Thyroid gland (tissue), 4 donors: ENCODE data around the gene KRTAP12-2. TPM values are rescaled to one million over a fixed set of nuclear protein-coding genes. Genes with fewer than 3 reads are reported as not detected.

Experiments used
- DNase-seq, 2 donors: peaks; one replicate each; pipeline ENCODE4 v3.0.0-alpha.2; 2019
- H3K27ac ChIP-seq, 3 donors: fragments of 200-600 bp; sonication (generic); 1 replicate in 2 of 3; 2 replicates in 1 of 3; pipeline ENCODE4 v1.5.1; 2016 to 2019; ENCODE audit warnings: mild to moderate bottlenecking in 1 of 3, moderate library complexity in 1 of 3
- H3K27me3 ChIP-seq: fragments of 200-600 bp; sonication (generic); one replicate; pipeline ENCODE4 v1.5.1; 2019
- H3K36me3 ChIP-seq, 2 donors: fragments of 200-600 bp; sonication (generic); one replicate each; pipeline ENCODE4 v1.5.1; 2016 to 2019
- H3K4me1 ChIP-seq, 2 donors: fragments of 200-600 bp; sonication (generic); one replicate each; pipeline ENCODE4 v1.5.1; 2017 to 2019
- H3K4me3 ChIP-seq, 3 donors: fragments of 200-600 bp; sonication (generic); replicated peaks in 1 of 3; 1 replicate in 2 of 3; 2 replicates in 1 of 3; pipeline ENCODE4 v1.5.1; 2016; ENCODE audit warnings: mild to moderate bottlenecking in 1 of 3
- H3K9me3 ChIP-seq: fragments of 200-600 bp; sonication (generic); one replicate; pipeline ENCODE4 v1.5.1; 2017
- CTCF ChIP-seq, 6 experiments: fragments of 200-600 bp in 3 of 6; fragments of 450-650 bp in 3 of 6; sonication (generic) in 3 of 6; IDR thresholded peaks; one replicate each; pipeline ENCODE4 v1.5.1; 2016 to 2019; ENCODE audit warnings: antibody characterized with exemption in 6 of 6, mild to moderate bottlenecking in 2 of 6, inconsistent platforms in 1 of 6, moderate library complexity in 1 of 6
- POLR2A ChIP-seq, 2 donors: fragments of 450-650 bp; IDR thresholded peaks; one replicate each; pipeline ENCODE4 v1.6.1; 2017; ENCODE audit warnings: antibody characterized with exemption in 2 of 2, mild to moderate bottlenecking in 2 of 2, moderate library complexity in 1 of 2
- WGBS, 2 donors: methylation state at CpG; one replicate each; pipeline ENCODE4 v1.1.5; 2017; 5-methylcytosine and 5-hydroxymethylcytosine counted together
- intact Hi-C: fragments of 100-400 bp; cut with DNase I; formaldehyde crosslinking; loops from one replicate; pipeline ENCODE4 v1.15.1; 2023
- small RNA-seq: library from RNA; depleted of rRNA; stranded (forward); fragments of <200 nt; gene quantifications from one replicate; pipeline ENCODE3, GENCODE V24; 2016
- total RNA-seq, 4 donors: library from RNA; depleted of rRNA; stranded (reverse); fragments of >200 nt; gene quantifications; one replicate each; pipeline ENCODE4 v1.2.3, GENCODE V29; 2016

KRTAP12-2 gene
- total RNA-seq, 4 donors from 2014 or later, result 0.89 TPM; not detected in 3

- whole genome bisulfite sequencing, 2 donors, result 72 to 76% methylated on average over 3 of the region's 3 CpGs
- intact Hi-C loops, result no loop called here
These were observed 47.8 kb downstream of the KRTAP12-2 start for GRCh38 chr21:44618909-44619308.

GRCh38 chr21:44618504-44618903 is 48.2 kb downstream of the KRTAP12-2 start:
- no peaks in the 10 kb centered on the region for H3K9me3 ChIP-seq
- DNase-seq, result no peak
- WGBS, 2 donors, result 41 to 46% methylated on average over 4 of the region's 4 CpGs
- H3K27me3 ChIP-seq, result no peaks in the 10 kb centered on the region
- no peak overlapping the region for H3K4me3 ChIP-seq
- TF ChIP-seq CTCF (IDR thresholded peaks at IDR 0.05), result peak in 1 of 6 experiments; percentile 19
- TF ChIP-seq POLR2A (IDR thresholded peaks at IDR 0.05), result no peak
- no peak overlapping the region for H3K27ac ChIP-seq
- no peaks in the 10 kb centered on the region for H3K36me3 ChIP-seq
- intact Hi-C loops, result no loop called here
- no peaks in the 10 kb centered on the region for H3K4me1 ChIP-seq

More at GRCh38 chr21:44618909-44619308, 47.8 kb downstream of the KRTAP12-2 start:
- no peaks in the 10 kb centered on the region for H3K27me3 ChIP-seq
- no peaks in the 10 kb centered on the region for H3K36me3 ChIP-seq
- H3K9me3 ChIP-seq, result no peaks in the 10 kb centered on the region
- DNase-seq, result no peak
- TF ChIP-seq CTCF (IDR thresholded peaks at IDR 0.05), result no peak
- no peak overlapping the region for H3K4me3 ChIP-seq
- no peaks in the 10 kb centered on the region for H3K4me1 ChIP-seq
- no peak overlapping the region for H3K27ac ChIP-seq

- H3K36me3 ChIP-seq, result no peaks in the 10 kb centered on the region
- TF ChIP-seq CTCF (IDR thresholded peaks at IDR 0.05) (no peak), POLR2A (IDR thresholded peaks at IDR 0.05) (no peak)
- no peak overlapping the region for H3K27ac ChIP-seq
- H3K27me3 ChIP-seq, result no peaks in the 10 kb centered on the region
- no peaks in the 10 kb centered on the region for H3K9me3 ChIP-seq
- no peak for DNase-seq
- 71 to 79% methylated on average over 6 to 7 of the region's 8 CpGs for WGBS, 2 donors
- H3K4me1 ChIP-seq, result no peaks in the 10 kb centered on the region
- no peak overlapping the region for H3K4me3 ChIP-seq
- intact Hi-C loops, result no loop called here
These were observed 49.6 kb downstream of the KRTAP12-2 start for GRCh38 chr21:44617071-44617501.

- Histone ChIP-seq H3K27me3 (no peaks in the 10 kb centered on the region), H3K9me3 (no peaks in the 10 kb centered on the region), H3K36me3 (no peaks in the 10 kb centered on the region), H3K27ac (no peak overlapping the region), H3K4me1 (no peaks in the 10 kb centered on the region), H3K4me3 (no peak overlapping the region)
- no peak for DNase-seq
- no peak for TF ChIP-seq POLR2A (IDR thresholded peaks at IDR 0.05)
- no peak for TF ChIP-seq CTCF (IDR thresholded peaks at IDR 0.05)
- WGBS, 2 donors, result 85 to 88% methylated on average over 16 of the region's 16 CpGs
- intact Hi-C loops, result no loop called here
These were observed 50.2 kb downstream of the KRTAP12-2 start for GRCh38 chr21:44616591-44616926.

Small RNA genes within 50 kb of the gene (small RNA-seq; reads per million reads assigned to genes)
- not detected for gene KRTAP12-6P

Other genes with a start within 250 kb of the KRTAP12-2 start
- under 1 TPM; 0.78 to 0.92 (median 0.85) TPM for gene LRRC3, start 211.4 kb downstream of the KRTAP12-2 start, total RNA-seq
- gene KRTAP10-1, start 126.7 kb downstream of the KRTAP12-2 start, total RNA-seq, result not detected
- not detected for gene KRTAP10-2, start 115.4 kb downstream of the KRTAP12-2 start, total RNA-seq
- not detected for gene KRTAP10-3, start 108.1 kb downstream of the KRTAP12-2 start, total RNA-seq
- not detected for gene KRTAP10-4, start 93.2 kb downstream of the KRTAP12-2 start, total RNA-seq
- gene KRTAP10-5, start 86.3 kb downstream of the KRTAP12-2 start, total RNA-seq, result under 1 TPM in 1 of 4 donors, not detected in 3; 0.78 TPM
- not detected for gene KRTAP10-6, start 74.4 kb downstream of the KRTAP12-2 start, total RNA-seq
- not detected for gene KRTAP10-7, start 66.3 kb downstream of the KRTAP12-2 start, total RNA-seq
- not detected for gene KRTAP10-8, start 54.8 kb downstream of the KRTAP12-2 start, total RNA-seq
- not detected for gene KRTAP10-9, start 39.8 kb downstream of the KRTAP12-2 start, total RNA-seq
- gene KRTAP10-10, start 29.6 kb downstream of the KRTAP12-2 start, total RNA-seq, result not detected
- not detected for gene KRTAP10-11, start 20.5 kb downstream of the KRTAP12-2 start, total RNA-seq
- gene KRTAP12-4, start 12.3 kb downstream of the KRTAP12-2 start, total RNA-seq, result not detected
- gene KRTAP12-3, start 9.0 kb downstream of the KRTAP12-2 start, total RNA-seq, result not detected
- gene KRTAP12-1, start 15.2 kb upstream of the KRTAP12-2 start, total RNA-seq, result under 1 TPM in 1 of 4 donors, not detected in 3; 0.78 TPM
- gene KRTAP10-12, start 30.2 kb upstream of the KRTAP12-2 start, total RNA-seq, result not detected
- gene TSPEAR, start 44.6 kb upstream of the KRTAP12-2 start, total RNA-seq, result 1 to 10 TPM in 2 of 4 donors, under 1 TPM in 2; 0.21 to 1.3 (median 0.69) TPM
- 100 to 1,000 TPM in 1 of 4 donors, 10 to 100 TPM in 3; 90.4 to 127 (median 95.3) TPM for gene UBE2G2, start 134.9 kb upstream of the KRTAP12-2 start, total RNA-seq
- 100 to 1,000 TPM in 1 of 4 donors, 10 to 100 TPM in 3; 65.7 to 127 (median 87.8) TPM for gene SUMO3, start 151.1 kb upstream of the KRTAP12-2 start, total RNA-seq
- gene PTTG1IP, start 206.8 kb upstream of the KRTAP12-2 start, total RNA-seq, result 100 to 1,000 TPM; 256 to 374 (median 309) TPM